COLO668 (cell line): ENCODE data around the gene CASK.

Experiments
- DNase-seq: peaks from one replicate; lab custom pipeline; 2025; ENCODE audit not compliant: unreplicated experiment; lab: John Stamatoyannopoulos, UW

Gene CASK

GRCh38 chrX:41846714-41847113, 76.6 kb downstream of the CASK start:
- no peak for DNase-seq

DNA sequence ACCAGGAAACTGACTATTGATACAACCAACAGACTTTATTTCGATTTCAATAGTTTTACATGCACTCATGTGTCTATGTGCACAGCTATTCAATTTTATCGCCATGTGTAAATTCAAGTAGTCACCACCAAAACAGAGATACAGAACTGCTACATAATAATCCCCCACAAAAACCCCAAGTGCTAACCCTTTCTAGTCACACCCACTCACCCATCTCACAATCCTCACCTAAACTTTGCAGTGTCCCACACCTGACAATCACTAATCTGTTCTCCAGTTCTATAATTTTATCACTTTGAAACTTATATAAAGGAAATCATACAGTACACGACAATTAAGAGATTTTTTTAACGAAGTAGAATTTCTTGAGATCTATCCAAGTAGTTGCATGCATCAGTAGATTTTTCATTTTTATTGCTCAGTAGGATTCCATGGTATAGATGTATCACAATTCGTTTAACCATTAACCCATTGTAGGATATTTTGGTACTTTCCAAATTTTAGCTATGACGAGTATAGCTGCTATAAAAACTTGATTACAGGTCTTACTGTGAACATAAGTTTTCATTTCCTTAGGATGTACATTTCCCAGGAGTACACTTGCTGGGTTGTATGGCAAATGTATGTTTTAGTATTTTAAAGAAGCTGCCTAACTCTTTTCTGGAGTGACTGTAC, 85.9 kb downstream of the CASK start:
- DNase-seq: no peak

DNA sequence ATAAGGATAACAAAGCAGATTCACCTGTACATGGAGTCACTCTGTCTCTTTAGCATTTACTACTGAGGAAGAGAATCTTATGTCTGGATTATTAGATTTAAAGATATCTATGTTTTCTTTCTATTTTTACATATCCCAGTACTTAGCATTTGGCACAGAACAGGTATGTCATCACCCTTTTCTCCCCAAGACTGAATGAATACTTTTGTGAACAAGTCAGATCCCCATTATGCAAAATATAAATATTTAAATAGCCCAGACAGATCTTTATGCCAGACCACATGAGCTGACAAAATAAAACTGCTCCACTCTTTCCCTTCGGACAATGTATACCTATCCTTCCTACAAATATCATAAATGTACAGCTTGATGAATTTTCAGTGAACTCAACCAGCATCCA, 94.5 kb downstream of the CASK start:
- DNase-seq: no peak

DNA sequence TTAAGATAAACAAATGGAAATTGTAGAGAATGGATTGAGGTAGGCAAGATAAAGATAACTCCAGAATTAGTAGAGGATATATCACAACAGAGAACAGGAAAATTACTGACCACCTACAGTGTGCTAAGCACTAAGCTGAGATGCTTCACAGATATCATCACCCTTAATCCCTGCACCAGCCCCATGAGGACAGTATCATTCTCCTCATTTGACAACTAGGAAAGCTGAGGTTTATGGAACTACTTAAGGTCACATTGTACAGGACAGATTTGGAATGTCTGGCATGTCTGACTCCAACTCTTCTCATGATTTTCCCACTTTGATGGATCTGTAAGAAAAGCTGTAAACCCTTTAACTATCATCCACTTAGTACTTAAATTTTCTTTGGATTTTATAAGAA, 95.5 kb downstream of the CASK start:
- DNase-seq: no peak

DNA sequence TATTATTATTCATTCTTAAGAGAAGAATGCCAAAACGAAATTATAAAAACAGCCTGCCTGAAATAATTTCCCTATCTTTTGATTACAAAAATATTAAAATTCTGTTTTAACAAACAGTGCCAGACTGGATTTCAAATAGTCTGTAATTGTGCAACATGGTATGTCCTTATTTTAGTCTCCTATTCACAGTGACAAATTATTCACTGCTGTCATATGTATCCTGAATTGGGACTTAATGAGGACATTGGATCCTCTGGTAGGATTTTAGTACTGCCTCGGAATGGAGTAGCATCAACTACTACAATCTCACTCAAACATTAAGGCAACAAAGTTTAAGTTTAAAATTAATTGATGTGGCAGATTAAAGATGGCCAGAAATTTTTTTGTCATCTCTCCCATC, 97.6 kb downstream of the CASK start:
- no peak for DNase-seq

GRCh38 chrX:41824551-41824950, 98.8 kb downstream of the CASK start:
- no peak for DNase-seq

GRCh38 chrX:41823402-41823801, 100.0 kb downstream of the CASK start:
- DNase-seq: no peak

GRCh38 chrX:41822892-41823291, 100.5 kb downstream of the CASK start:
- DNase-seq: no peak

- DNase-seq: no peak
Observed at GRCh38 chrX:41808047-41808446, 115.3 kb downstream of the CASK start.

- no peak for DNase-seq
Observed at GRCh38 chrX:41802958-41803357, 120.4 kb downstream of the CASK start.

DNA sequence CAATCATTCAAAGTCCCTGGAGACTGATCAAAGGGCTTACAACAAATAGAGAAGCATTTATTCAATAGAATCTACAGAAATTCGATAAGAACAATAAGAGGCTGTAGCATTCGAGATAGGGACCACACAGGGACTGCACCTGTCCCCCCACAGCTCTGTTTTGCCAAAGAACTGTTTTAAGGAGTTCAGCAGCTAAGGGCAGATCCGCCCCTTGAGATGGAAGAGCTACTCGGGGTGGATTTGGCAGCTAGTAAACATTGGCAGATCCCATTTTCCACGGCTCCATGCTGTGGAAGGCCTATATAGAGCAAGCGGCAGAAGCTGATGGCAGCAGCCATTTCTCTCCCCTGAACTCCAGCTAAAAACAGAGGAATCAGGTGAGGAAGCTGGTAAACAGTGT, 123.7 kb downstream of the CASK start:
- DNase-seq: no peak

DNA sequence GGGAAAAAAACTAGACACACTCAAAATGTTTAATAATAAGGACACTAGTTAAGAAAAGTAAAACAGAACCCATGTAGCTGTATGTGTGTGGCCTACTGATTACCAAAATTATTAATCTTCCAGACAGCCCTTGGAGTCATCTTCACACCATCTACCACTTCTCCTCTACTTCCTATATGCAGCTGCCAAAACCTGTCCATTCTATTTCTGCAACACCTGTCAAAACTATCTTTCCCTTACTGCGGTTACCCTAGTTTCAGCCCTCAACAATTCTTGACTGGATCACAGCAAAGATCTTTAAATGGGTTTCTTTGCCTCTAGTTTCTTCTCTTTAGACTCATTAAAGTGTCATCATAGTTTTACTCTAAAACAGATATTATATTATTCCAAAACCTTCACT, 126.8 kb downstream of the CASK start:
- no peak for DNase-seq

GRCh38 chrX:41796046-41796445, 127.3 kb downstream of the CASK start:
- no peak for DNase-seq

GRCh38 chrX:41789374-41789773, 134.0 kb downstream of the CASK start:
- no peak for DNase-seq

DNA sequence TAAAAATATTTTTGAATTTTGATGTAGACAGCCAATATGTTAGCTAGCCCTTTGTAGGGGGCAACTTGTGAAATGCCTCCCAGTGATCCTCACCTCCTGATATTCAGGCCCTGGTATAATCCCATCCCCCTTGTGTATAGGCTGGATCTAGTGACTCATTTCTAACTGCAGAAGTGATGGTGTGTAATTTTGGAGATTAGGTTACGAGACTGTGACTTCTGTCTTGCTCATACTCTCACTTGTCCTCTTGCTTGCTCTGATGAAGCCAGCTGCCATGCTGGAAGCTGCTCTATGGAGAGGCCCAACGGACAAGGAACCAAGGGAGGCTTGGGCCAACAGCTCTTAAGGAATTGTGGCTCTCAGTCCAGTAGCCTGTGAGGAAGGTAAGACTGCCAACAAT, 137.7 kb downstream of the CASK start:
- DNase-seq: no peak

DNA sequence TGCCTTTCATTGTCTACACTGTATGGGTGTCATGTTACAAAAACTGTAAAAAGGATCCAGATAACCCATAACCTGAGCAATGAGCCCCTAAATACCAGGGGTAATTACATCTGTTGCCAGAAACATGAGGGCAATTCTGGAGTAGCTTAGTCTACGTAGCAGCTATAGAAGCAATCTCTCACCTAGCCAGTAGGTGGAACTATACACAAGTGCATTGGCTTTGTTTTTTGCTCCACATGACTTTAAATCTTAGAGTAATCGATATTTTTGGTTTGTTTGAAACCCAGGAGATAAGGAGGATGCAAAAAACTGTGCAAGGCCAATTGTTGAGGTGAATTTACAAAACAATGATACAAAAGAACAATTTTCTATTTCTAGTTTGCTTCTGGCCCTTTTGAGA, 141.9 kb downstream of the CASK start:
- DNase-seq: peak; percentile 6

DNA sequence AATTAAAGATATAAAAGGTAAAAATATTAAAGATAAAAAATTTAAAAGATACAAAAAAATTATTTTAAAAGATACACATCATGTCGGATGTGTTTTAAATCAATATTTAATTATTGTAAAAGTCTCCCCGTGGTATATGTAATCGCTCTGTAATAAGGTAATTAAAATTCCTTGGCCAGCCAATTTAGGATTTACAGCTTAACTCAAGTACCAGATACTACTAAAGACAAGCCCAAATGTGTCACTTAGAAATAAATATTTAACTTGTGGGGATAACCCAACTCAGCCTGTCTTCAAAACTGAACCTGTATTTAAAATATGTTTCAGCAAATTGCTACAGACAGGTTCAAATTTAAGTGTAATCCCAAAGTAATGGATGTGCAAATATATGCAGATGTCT, 143.4 kb downstream of the CASK start:
- DNase-seq: no peak

DNA sequence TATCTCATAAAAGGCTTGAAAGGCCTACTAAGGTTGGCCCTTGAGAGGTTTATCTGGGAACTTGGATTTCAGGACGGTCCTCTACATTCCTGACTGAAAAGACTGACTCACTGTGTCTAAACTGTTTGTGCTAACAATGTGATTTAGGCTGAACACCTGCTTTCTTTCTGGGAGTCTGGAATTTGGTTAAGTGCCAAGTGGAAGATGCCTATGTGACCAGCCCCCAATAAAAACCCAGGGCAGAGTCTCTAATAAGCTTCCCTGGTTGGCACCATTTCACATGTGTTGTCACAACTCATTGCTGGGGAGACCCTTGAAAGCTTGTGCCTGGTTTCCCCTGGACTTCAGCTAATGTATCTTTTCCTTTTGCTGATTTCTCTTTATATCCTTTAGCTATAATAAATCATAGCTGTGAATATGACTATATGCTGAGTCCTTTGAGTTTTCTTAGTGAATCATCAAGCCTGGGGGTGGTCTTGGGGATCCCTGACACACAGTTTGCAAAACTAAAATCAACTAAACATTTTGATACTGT, 144.3 kb downstream of the CASK start:
- DNase-seq: peak; percentile 4

GRCh38 chrX:41761702-41762101, 161.7 kb downstream of the CASK start:
- DNase-seq: no peak

GRCh38 chrX:41761169-41761568, 162.2 kb downstream of the CASK start:
- no peak for DNase-seq

DNA sequence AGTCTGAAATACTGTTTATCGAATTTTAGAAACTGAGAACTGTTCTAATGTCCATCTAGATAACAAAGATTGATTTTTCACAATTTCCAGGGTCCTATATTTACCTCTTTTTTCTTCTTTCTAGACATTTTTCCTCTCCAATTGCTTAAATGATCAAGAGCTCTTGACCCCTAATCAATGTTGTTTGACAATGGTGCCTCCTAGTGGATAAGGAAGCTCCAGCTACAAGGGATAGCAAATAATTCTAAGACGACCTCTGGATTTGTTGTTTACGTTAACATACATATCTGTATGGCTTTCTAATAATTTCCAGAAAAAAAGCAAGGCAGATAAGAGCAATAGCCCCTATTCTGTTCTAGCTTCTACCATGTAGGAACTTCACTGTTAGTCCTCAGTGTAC, 163.5 kb downstream of the CASK start:
- no peak for DNase-seq

- no peak for DNase-seq
Observed at GRCh38 chrX:41758401-41758800, 165.0 kb downstream of the CASK start.

- no peak for DNase-seq
Observed at GRCh38 chrX:41750716-41751115, 172.6 kb downstream of the CASK start.
